Lower leg skin (tissue), 4 donors: Measurements from ENCODE around the gene SIK3. TPM values are rescaled to one million over a fixed set of nuclear protein-coding genes. Genes with fewer than 3 reads are reported as not detected.

ENCODE experiments used
- DNase-seq, 2 donors: peaks; one replicate each; pipeline ENCODE4 v3.0.0-alpha.2; 2019; ENCODE audit warnings: low spot score in 2 of 2
- H3K4me3 ChIP-seq: fragments of 200-600 bp; sonication (generic); 2 replicates; pipeline ENCODE4 v1.5.1; 2017; ENCODE audit warnings: mild to moderate bottlenecking, low read depth; ENCODE audit not compliant: poor library complexity, severe bottlenecking
- POLR2A ChIP-seq, 2 donors: fragments of 450-650 bp; IDR thresholded peaks; one replicate each; pipeline ENCODE4 v1.6.1; 2016 to 2017; ENCODE audit warnings: antibody characterized with exemption in 2 of 2, mild to moderate bottlenecking in 1 of 2, moderate library complexity in 1 of 2
- WGBS, 2 donors: methylation state at CpG; one replicate each; pipeline ENCODE4 v1.1.5; 2018; 5-methylcytosine and 5-hydroxymethylcytosine counted together
- intact Hi-C: fragments of 100-400 bp; cut with DNase I; formaldehyde crosslinking; loops from one replicate; pipeline ENCODE4 v1.15.0; 2023; ENCODE audit warnings: low total_unique reads
- total RNA-seq, 4 donors: library from RNA; depleted of rRNA; stranded (reverse); fragments of >200 nt; gene quantifications; one replicate each; pipeline ENCODE4 v1.1.0, GENCODE V29; 2016
- TF ChIP-seq, protein P1 (sequence below), 3 donors: fragments of 450-650 bp; IDR thresholded peaks; one replicate each; pipeline ENCODE4 v1.5.1; 2016; ENCODE audit warnings: antibody characterized with exemption in 3 of 3, mild to moderate bottlenecking in 3 of 3, moderate library complexity in 2 of 3

Gene SIK3
- total RNA-seq, 4 donors from 2014 or later, result 26.7 to 37.5 (median 30.1) TPM

DNA sequence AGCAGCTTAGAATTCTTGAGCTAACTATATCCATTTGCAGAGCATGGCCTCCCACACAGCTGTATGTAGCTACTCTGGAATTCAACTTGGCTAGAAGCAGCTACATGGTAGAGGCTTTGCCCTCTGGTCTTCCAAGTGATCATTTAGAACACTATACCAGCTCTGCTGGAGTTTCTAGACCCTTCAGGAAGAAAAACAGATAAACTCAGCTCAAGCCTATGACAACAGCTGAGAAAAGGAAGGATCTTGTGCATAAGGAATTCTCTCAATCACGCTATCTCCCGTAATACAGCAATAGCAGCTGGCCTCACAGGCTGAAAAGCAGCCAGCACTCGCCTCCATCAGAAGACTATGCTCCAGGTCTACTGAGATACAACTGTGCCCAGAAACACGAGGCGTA is 210.2 kb downstream of the SIK3 start:
- intact Hi-C loops, result no loop called here
- DNase-seq, result no peak
- H3K4me3 ChIP-seq, result no peak overlapping the region
- no peak for TF ChIP-seq POLR2A (IDR thresholded peaks at IDR 0.05)
- TF ChIP-seq, protein P1, sequence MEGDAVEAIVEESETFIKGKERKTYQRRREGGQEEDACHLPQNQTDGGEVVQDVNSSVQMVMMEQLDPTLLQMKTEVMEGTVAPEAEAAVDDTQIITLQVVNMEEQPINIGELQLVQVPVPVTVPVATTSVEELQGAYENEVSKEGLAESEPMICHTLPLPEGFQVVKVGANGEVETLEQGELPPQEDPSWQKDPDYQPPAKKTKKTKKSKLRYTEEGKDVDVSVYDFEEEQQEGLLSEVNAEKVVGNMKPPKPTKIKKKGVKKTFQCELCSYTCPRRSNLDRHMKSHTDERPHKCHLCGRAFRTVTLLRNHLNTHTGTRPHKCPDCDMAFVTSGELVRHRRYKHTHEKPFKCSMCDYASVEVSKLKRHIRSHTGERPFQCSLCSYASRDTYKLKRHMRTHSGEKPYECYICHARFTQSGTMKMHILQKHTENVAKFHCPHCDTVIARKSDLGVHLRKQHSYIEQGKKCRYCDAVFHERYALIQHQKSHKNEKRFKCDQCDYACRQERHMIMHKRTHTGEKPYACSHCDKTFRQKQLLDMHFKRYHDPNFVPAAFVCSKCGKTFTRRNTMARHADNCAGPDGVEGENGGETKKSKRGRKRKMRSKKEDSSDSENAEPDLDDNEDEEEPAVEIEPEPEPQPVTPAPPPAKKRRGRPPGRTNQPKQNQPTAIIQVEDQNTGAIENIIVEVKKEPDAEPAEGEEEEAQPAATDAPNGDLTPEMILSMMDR (IDR thresholded peaks at IDR 0.05), result no peak
- 90 to 95% methylated on average over 5 of the region's 5 CpGs for WGBS, 2 donors

DNA sequence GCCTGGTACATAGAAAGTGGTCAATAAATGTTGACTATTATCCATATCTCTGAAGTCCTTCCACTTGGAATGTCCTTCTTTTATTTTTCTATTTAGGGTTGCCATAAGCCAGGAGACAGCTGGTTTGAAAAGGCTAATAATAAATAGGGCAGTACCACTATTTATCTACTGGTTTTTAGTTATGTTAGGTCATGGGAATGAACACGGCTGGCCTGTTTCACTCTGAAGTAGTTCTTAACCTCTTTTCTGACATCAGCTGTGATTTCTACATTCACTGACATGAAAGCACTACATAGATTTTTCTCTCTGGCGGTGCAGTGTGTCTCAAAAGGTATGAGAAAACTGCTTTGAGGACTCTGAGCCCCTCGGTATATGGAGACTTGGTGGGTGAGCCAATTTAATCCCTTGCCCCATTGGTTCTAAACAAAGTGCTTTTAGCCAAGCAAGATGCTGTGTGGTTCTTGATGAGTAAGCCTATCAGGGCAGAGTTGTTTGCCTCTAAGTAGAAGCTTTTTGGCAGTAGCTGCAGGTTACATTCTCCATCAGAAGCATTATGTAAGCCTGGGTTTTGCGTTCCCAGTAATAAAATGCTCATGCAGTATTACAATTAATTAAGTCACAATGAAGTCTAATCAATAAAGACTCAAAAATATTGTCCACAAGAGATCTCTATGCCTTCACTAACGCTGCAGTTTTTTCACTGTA is 212.1 kb downstream of the SIK3 start:
- whole genome bisulfite sequencing, 2 donors, result 74 to 82% methylated on average over 5 of the region's 5 CpGs
- intact Hi-C loops, result no loop called here
- TF ChIP-seq POLR2A (IDR thresholded peaks at IDR 0.05), result no peak
- TF ChIP-seq, protein P1 (IDR thresholded peaks at IDR 0.05), result no peak
- no peak overlapping the region for H3K4me3 ChIP-seq
- no peak for DNase-seq

DNA sequence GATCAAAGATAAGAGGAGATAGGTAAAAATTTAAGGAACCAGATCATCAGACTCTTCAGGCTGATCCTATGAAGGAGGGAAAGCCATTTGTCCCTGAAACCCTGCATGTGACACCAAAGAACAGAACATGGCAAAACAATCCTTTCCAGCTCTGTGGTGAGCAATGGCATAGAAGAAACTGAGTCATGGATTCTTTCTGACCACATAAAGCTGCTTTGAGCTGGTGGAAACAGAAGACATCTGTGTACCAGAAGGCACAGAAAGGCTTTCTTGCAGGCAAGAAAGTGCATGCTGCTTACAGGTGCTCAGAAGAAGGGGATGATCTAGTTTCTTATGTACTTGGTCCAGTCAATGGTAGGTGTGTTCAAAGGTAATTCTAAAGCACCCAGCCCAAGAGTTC is 215.8 kb downstream of the SIK3 start:
- intact Hi-C loops, result loop anchor here (5.0 kb wide), 1 partner anchor 215 kb away; the partner anchor contains the start of gene SIK3
- TF ChIP-seq POLR2A (IDR thresholded peaks at IDR 0.05), result no peak
- TF ChIP-seq, protein P1 (IDR thresholded peaks at IDR 0.05), result no peak
- DNase-seq, result no peak

DNA sequence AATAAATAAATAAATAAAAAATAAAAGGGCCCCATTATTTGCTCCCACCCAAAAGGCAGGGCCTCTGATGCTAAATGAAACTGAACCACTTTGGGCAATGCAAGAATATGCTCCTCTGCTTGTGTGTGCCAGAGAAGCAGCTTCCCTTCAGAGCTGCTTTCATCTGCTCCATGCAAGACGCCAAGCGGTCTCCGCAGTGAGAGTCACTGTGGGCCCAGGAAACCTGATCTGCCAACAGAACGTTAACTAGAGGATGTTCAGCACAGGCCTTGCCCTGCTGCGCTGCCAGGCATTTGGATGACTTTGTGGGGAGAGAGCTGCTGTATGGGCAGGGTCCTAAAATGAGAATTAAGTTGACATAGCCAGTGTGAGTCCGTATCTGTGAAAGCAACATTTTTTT is 217.1 kb downstream of the SIK3 start:
- H3K4me3 ChIP-seq, result no peak overlapping the region
- peak in 1 of 2 donors; percentile 58 for DNase-seq
- intact Hi-C loops, result loop anchor here (5.0 kb wide), 1 partner anchor 216 kb away; the partner anchor contains the start of gene SIK3
- 73 to 80% methylated on average over 6 of the region's 6 CpGs for WGBS, 2 donors
- TF ChIP-seq POLR2A (IDR thresholded peaks at IDR 0.05), result no peak
- TF ChIP-seq, protein P1 (IDR thresholded peaks at IDR 0.05), result no peak

More for the DNA sequence above, 215.8 kb downstream of the SIK3 start:
- no peak overlapping the region for H3K4me3 ChIP-seq

DNA sequence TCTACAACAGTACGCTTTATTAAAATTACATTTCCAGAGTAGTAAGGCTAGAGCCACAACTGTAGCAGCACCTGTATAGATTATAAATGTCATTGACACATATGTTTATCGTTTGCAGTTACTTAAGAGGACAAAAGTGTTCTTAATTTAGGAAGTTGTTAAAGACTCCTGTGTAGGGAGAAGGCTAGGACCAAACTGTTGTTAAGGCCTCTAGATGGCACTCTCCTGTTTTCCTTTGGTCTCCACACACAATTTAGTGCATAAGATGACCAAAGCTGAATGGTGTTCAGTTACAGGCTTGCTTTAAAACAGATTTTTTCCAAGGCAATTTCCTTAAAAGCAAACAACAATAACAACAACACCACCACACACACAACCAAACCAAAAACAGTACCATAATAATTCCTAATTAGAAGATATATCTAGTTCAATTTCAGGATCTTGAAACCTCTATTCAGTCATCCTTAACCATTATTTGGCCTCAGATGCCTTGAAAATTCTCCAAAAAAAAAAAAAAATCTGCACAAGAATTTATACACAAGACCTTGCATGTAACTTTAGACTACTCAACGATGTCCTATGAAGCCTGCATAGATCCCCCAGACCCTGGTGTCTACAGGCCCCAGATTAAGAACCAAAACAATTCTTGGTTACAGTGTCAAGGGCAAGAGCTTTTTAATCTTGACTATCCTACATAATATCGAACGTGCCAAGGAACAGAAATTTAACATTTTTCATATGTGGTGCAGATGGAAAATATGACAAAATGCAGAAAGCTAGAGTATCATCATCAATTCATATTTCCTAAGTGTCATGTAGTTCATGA is 218.2 kb downstream of the SIK3 start:
- no peak overlapping the region for H3K4me3 ChIP-seq
- intact Hi-C loops, result loop anchor here (5.0 kb wide), 1 partner anchor 217 kb away; the partner anchor contains the start of gene SIK3
- TF ChIP-seq POLR2A (IDR thresholded peaks at IDR 0.05), result no peak
- TF ChIP-seq, protein P1 (IDR thresholded peaks at IDR 0.05), result no peak
- 42 to 52% methylated on average over 5 of the region's 5 CpGs for WGBS, 2 donors
- no peak for DNase-seq
